Tibial artery (tissue), 4 donors: ENCODE results near the gene RAB13.

Source experiments
- DNase-seq, 2 donors: peaks; one replicate each; pipeline ENCODE4 v3.0.0-alpha.2; 2019
- H3K27ac ChIP-seq, 2 donors: fragments of 200-600 bp; sonication (generic) in 1 of 2; 1 replicate in 1 of 2; 2 replicates in 1 of 2; pipeline ENCODE4 v1.5.1; 2018 to 2019; ENCODE audit warnings: mild to moderate bottlenecking in 1 of 2
- H3K27me3 ChIP-seq, 2 donors: fragments of 200-600 bp; sonication (generic) in 1 of 2; one replicate each; pipeline versions ENCODE4 v1.5.1 to v1.6.0; 2016 to 2019
- H3K36me3 ChIP-seq, 3 donors: fragments of 200-600 bp; sonication (generic) in 2 of 3; one replicate each; pipeline ENCODE4 v1.5.1; 2016 to 2019; ENCODE audit warnings: mild to moderate bottlenecking in 2 of 3
- H3K4me1 ChIP-seq, 4 donors: fragments of 200-600 bp; sonication (generic) in 2 of 4; 1 replicate in 3 of 4; 2 replicates in 1 of 4; pipeline ENCODE4 v1.5.1; 2016 to 2019
- H3K4me3 ChIP-seq, 2 donors: fragments of 200-600 bp; sonication (generic) in 1 of 2; 1 replicate in 1 of 2; 2 replicates in 1 of 2; pipeline ENCODE4 v1.5.1; 2018 to 2019; ENCODE audit warnings: mild to moderate bottlenecking in 2 of 2
- H3K9me3 ChIP-seq, 3 donors: fragments of 200-600 bp; sonication (generic) in 1 of 3; one replicate each; pipeline ENCODE4 v1.5.1; 2016 to 2019
- CTCF ChIP-seq, 2 experiments: fragments of 200-600 bp in 1 of 2; fragments of 450-650 bp in 1 of 2; IDR thresholded peaks; one replicate each; pipeline ENCODE4 v1.5.1; 2017 to 2019; ENCODE audit warnings: antibody characterized with exemption in 2 of 2, mild to moderate bottlenecking in 1 of 2, moderate library complexity in 1 of 2
- intact Hi-C: fragments of 100-400 bp; cut with DNase I; formaldehyde crosslinking; loops from one replicate; pipeline ENCODE4 v1.15.0; 2023; ENCODE audit warnings: low total_unique reads

RAB13 gene

GRCh38 chr1:153958111-153958960, 27.8 kb downstream of the RAB13 start, which contains the start of gene CRTC2:
Gene CRTC2, minus strand, starts transcription at chr1:153958612. Its CDS starts 115 bp downstream, at chr1:153958497.
- no peaks in the 10 kb centered on the region for H3K9me3 ChIP-seq
- H3K27me3 ChIP-seq = no peaks in the 10 kb centered on the region
- H3K4me1 ChIP-seq = peaks cover 0 to 57% (median 49%) of the 10 kb centered on the region in 4 donors
- peak; percentile 99 to 100 for DNase-seq
- TF ChIP-seq CTCF (IDR thresholded peaks at IDR 0.05) = peak in 1 of 2 experiments; percentile 4
- peak within 1 kb of the TSS; percentile 78 to 83 for H3K4me3 ChIP-seq
- peak within 1 kb of the TSS; percentile 86 to 92 for H3K27ac ChIP-seq
- H3K36me3 ChIP-seq = peaks cover 9 to 32% (median 28%) of the 10 kb centered on the region in 3 donors
- intact Hi-C loops = no loop called here

DNA sequence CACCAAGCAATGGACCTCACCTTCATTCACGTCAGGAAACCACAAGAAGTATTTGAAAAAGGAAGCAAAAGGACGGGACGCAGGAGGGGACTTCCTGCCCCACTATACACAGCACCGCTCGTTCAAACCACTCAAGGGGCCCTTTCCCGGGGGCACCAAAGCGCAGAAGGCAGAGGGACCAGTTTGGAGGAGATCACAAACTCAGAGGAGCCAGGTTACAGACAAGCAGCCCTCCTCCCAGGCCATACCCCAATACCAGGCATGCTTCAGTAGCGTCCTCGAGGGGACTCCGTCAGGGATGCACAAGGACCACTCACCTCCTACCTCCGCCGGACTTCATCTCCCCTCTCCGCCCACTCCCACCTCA, 28.4 kb downstream of the RAB13 start:
- no peaks in the 10 kb centered on the region for H3K9me3 ChIP-seq
- no peaks in the 10 kb centered on the region for H3K27me3 ChIP-seq
- peak overlapping the region; percentile 78 to 83 for H3K4me3 ChIP-seq
- DNase-seq = no peak
- H3K27ac ChIP-seq = peak overlapping the region; percentile 86 to 92
- TF ChIP-seq CTCF (IDR thresholded peaks at IDR 0.05) = peak in 1 of 2 experiments; percentile 3
- peaks cover 0 to 57% (median 48%) of the 10 kb centered on the region in 4 donors for H3K4me1 ChIP-seq
- peaks cover 15 to 38% (median 34%) of the 10 kb centered on the region in 3 donors for H3K36me3 ChIP-seq
- intact Hi-C loops = no loop called here

DNA sequence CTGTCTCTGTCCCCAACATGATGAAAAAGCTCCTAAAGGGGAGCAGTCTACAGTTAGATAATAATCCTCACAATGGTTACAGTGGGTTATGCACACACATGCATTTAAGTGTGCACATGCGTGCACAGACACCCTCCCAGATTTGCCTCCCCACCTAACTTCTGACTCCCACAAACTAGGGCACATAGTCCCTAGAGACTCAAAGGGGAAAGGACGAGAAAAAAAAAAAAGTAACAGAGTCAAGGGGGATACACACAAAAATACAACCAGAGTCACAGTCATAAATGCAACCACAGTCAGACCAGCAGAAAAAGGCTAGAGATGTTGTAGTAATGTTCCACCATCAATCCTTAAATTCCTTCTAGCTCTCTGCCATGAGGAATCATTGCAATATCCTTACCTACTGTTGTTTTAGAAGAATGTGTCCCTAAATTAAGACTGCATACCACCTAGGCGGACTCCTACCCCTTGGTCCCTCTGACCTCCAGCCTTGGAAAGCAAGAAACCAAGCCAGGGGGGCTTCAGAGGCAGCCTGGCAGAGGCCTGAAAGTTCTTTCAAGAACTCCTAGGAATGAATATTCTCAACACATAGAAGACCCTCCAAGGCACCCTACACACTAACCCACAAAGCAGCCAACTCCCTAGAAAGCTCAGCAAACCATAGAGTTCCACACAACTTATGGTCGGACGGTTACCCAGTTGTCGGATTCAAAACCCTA, 29.0 kb downstream of the RAB13 start:
- no peak for DNase-seq
- Histone ChIP-seq H3K4me1 (peaks cover 0 to 51% (median 43%) of the 10 kb centered on the region in 4 donors), H3K4me3 (peak overlapping the region; percentile 78 to 83), H3K9me3 (no peaks in the 10 kb centered on the region), H3K36me3 (peaks cover 20 to 44% (median 40%) of the 10 kb centered on the region in 3 donors), H3K27ac (peak overlapping the region; percentile 86 to 92), H3K27me3 (no peaks in the 10 kb centered on the region)
- no peak for TF ChIP-seq CTCF (IDR thresholded peaks at IDR 0.05)
- intact Hi-C loops = no loop called here

DNA sequence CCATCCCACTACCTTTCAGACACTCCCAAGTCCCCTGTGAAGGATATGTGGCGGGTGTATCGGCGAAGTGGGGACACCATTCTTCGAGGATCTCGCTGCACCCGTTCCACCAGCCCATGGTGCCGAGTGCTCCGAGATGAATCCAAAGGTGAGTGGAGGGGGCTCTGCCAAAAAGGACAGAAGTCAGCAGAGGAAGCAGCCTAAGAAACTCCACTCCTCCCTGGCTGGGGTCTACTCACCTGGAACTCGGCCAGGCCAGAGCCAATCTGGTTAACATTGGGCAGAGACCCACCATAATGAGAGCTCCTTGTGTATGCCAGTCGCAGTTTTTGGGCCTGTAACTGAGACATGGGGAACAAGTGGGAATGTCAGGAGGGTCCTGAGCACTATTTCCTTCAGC, 31.3 kb downstream of the RAB13 start:
- peaks cover 40 to 57% (median 55%) of the 10 kb centered on the region in 3 donors for H3K36me3 ChIP-seq

More for the DNA sequence above, 31.3 kb downstream of the RAB13 start:
- TF ChIP-seq CTCF (IDR thresholded peaks at IDR 0.05) = no peak
- no peak overlapping the region for H3K4me3 ChIP-seq
- H3K4me1 ChIP-seq = peaks cover 0 to 41% (median 32%) of the 10 kb centered on the region in 4 donors
- no peak for DNase-seq
- H3K27ac ChIP-seq = no peak overlapping the region
- H3K9me3 ChIP-seq = no peaks in the 10 kb centered on the region
- no peaks in the 10 kb centered on the region for H3K27me3 ChIP-seq
- intact Hi-C loops = no loop called here
